RPMI8226 (cell line): Measurements from ENCODE around the gene HHATL.

Experiments
- DNase-seq: peaks from one replicate; pipeline ENCODE4 v3.0.0-alpha.2; 2015

Gene HHATL

GRCh38 chr3:42649006-42649405 is 53.6 kb downstream of the HHATL start:
- DNase-seq = no peak

- DNase-seq = no peak
Measured at GRCh38 chr3:42647821-42648459, 54.7 kb downstream of the HHATL start.
